Peyer's patch (tissue), 4 donors: ENCODE data around the gene LONP2.

Experiments used
- CTCF ChIP-seq, 6 experiments: fragments of 450-650 bp in 4 of 6; fragments of 200-600 bp in 2 of 6; sonication (generic) in 1 of 6; IDR thresholded peaks; one replicate each; pipeline ENCODE4 v1.5.1; 2017 to 2019; ENCODE audit warnings: antibody characterized with exemption in 6 of 6, mild to moderate bottlenecking in 3 of 6, moderate library complexity in 1 of 6
- POLR2A ChIP-seq, 2 donors: fragments of 450-650 bp; IDR thresholded peaks; one replicate each; pipeline ENCODE4 v1.5.1; 2017; ENCODE audit warnings: antibody characterized with exemption in 2 of 2, mild to moderate bottlenecking in 2 of 2, moderate library complexity in 2 of 2

- TF ChIP-seq CTCF (IDR thresholded peaks at IDR 0.05) (no peak), POLR2A (IDR thresholded peaks at IDR 0.05) (no peak)
Measured at GRCh38 chr16:48370229-48370628, 126.1 kb downstream of the LONP2 start.
